HG03469 (cell line): Measurements from ENCODE around the gene CPOX.
A peak's percentile ranks its signal among the peaks of the same experiment; 100 is the strongest.
"Not testable (repeated sequence)": the region's sequence is repeated elsewhere in the genome, so short reads cannot be mapped to it uniquely, and the experiment has no call there.

Experiments
- ATAC-seq: cut with Tn5 transposase; IDR thresholded peaks from one replicate; pipeline ENCODE4 v1.9.1; 2021; ENCODE audit warnings: mild to moderate bottlenecking, moderate library complexity, moderate number of reproducible peaks; ENCODE audit not compliant: unreplicated experiment

Gene CPOX

GRCh38 chr3:98564282-98565005 lies 29.0 kb downstream of the CPOX start:
- no peak for ATAC-seq

DNA sequence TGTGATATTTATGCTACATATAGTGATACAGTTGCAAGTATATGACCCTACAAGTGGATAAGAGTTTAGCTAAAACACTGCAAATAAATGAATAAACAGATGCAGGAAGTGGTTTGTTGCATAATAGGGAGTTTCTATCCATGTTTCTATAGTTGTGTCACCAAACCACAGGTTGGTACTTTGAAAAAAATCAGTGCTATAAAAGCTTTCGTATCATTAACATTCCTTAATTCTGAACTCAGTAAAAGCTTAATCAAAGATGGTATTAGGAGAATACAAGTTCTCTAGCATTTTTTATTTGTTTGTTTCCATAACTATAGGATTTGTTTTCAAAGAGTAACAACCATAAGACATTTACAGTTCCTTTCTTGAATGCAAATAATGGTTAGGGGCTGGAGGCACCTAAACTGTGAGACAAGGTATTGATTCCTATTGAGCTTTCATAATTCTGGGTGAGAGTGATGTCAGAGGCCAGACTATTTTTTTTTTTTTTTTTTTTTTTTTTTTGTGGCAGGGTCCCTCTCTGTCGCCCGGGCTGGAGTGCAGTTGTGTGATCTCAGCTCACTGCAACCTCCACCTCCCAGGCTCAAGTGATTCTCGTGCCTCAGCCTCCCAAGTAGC lies 29.6 kb downstream of the CPOX start:
- peak; percentile 37 for ATAC-seq

- no peak for ATAC-seq
These were observed 31.5 kb downstream of the CPOX start for GRCh38 chr3:98561727-98562521.

- no peak for ATAC-seq
These were observed 32.5 kb downstream of the CPOX start for GRCh38 chr3:98560911-98561310.

DNA sequence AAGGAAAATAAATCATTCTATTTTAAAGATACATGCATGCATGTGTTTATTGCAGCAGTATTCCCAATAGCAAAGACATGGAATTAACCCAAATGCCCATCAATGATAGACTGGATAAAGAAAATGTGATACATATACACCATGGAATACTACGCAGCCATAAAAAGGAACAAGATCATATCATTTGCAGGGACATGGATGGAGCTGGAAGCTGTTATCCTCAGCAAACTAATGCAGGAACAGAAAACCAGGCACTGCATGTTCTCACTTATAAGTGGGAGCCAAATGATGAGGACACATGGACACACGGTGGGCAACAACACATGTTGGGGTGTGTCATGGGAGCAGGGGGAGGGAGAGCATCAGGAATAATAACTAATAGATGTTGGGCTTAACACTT lies 33.6 kb downstream of the CPOX start:
- ATAC-seq, result not testable (repeated sequence)

- ATAC-seq, result no peak
These were observed 35.1 kb downstream of the CPOX start for GRCh38 chr3:98558100-98558827.

DNA sequence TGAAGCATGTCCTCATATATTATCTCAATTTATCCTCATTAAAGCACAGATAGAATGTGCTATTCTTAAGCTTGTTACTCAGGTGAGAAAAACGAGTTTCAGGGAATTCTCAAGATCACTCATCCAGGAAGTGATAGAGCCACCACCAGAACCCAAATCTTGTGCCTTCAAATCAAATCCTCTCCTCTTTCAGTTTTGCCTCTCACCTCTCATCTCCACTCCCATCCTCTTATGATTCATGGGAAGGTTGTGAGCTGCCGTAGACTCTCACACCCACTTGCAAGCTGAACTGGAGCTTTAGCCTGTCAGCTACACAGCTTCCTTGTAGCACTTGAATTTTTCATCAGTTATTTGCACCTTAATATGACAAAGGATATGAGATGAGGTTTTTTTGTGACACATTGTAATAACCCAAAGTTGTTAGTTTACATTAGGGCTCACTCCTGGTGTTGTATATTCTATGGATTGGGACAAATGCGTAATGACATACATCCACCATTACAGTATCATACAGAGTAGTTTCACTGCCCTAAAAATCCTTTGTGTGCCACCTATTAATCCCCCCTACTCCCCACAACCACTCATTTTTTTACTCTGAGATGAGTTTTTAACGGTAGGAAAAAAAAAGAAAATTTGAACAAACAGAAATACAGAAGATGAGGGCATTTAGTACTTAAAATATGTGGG lies 35.9 kb downstream of the CPOX start:
- peak; percentile 21 for ATAC-seq

GRCh38 chr3:98556164-98557130 lies 37.0 kb downstream of the CPOX start:
- ATAC-seq, result peak; percentile 74

GRCh38 chr3:98555025-98555379 lies 38.4 kb downstream of the CPOX start:
- no peak for ATAC-seq

DNA sequence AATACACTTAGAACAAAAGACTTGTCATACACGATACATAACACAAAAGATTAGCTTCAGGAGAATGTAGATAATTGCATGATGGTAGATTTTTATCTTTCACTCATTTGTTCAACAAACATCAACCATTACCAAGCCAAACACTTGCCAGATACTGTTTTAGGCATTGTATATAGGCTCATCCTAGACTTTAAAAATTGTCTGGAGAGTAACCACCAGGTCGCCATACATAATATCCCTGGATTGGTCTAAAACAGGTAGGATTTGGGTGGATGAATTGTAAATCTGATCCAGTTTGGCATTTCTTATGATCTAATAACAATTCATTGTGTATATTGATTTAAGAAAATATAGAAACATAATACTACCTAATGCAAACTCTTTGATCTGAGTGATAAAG lies 38.8 kb downstream of the CPOX start:
- ATAC-seq, result no peak

DNA sequence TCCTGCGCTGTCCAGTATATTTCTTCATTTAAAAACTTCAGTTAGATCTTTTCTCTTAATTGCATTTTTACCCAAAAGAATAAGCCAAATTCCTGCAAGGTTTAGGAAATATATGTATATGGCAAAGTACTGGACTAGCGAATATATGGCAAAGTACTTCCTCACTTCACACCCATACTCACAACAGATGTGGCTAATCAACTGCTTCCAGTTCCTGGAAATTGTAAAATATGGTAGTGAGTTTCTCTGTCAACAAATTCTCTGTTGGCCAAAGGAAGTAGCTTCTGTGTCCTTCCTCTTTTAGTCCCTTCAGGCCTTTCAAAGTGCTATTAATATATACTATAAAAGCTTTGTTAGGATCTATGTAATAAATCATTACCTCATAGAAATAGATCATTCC lies 39.7 kb downstream of the CPOX start:
- ATAC-seq, result no peak

DNA sequence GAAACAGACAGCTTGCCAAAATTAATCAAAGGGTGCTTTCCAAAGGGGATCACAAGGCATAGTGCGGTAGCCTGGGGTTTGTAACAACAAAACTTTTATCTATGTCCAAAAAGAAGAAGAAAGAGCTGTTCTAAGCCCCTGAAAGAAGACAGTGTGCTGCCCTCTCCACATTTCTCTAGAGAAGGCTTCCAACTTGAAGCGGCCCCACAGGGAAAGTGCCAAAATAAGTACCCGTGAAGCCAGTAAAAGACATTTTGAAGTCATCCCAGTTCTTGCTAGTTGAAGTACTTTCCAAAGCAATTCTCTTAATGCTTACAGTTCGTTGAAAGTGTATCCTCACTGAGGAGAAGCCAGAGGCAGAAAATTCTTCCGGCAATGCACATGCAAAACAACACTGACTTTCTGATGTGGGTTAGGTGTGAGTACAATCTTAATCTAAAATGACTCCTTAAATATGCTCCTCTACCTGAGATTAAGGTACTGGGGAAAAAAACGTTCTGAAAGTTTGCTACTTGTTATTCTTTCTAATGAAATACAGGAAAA lies 40.3 kb downstream of the CPOX start:
- ATAC-seq, result no peak

GRCh38 chr3:98552232-98553020 lies 41.0 kb downstream of the CPOX start:
- ATAC-seq, result no peak

DNA sequence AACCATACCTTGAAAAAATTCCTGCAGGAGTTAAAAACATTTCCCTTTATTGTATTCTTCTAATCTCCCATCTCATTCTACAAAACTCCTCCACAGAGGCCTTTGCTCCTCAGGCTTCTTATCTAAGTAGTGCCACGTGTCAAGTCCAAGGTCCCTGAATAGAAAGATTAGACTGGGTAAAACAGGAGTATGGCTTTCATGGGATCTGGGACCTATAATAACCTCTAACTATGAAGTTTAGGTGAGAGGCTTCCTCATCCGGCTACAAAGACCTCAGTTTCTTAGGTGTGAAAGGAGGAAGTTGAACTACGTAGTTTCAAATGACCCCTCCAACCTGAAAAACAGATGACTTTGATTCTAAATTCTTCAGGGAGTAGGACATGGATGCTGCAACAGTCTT lies 41.7 kb downstream of the CPOX start:
- ATAC-seq, result no peak

DNA sequence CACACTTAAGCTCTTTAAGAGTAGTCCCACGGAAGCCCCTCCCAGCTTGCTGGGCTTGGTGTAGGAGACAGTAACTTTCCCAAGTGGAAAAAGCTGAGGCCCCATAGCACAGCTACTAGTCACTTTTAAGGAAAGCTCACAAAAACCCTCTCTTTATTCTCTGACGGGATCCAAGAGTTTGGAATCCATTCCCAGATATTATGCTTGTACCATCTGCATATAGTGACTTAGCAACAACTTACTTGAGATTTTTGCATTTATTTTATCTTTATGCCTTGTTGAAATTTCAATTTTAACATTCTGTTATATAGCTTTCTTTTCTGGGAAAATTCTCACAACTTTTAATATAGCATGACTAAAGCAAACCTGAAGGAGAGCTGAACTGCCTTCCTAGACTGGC lies 42.2 kb downstream of the CPOX start:
- no peak for ATAC-seq

- ATAC-seq, result no peak
These were observed 42.6 kb downstream of the CPOX start for GRCh38 chr3:98550833-98551232.

DNA sequence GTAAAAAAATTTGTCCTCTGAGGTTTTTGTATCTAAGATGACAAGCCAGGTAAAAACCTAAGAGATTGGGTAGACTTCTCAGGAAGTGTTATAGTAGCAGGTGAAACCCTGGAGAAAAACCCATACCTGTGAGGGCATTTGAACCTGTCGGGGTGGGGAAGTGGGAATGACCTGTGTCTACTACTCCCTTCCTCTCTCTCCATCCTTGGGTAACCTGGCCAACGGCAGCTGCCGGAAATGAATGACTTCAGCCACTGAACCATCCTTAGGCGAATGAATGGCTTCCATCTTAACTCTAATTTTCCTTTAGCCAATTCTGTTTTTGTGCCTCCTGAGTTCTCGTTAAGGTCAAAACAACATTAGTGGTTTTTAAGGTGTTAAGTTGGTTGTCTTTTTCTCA lies 44.9 kb downstream of the CPOX start:
- ATAC-seq, result no peak

DNA sequence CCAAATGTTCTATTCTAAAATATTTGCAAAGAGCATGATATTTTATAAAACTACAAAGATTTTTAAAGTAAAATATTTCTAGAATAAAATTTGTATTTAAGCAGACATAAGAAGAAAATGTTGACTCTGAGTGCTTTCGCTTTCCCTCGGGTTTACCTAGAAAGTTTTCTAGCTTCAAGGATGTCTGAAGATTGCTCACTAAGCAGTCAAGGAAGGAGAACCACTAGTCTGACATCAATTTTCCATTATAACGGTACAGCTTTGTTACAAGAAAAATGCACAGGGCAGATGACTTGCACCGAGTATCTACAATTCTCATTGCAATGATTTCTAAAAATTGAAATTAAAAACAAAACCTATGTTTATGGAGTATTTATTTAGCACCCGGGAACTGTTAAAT lies 47.5 kb downstream of the CPOX start:
- ATAC-seq, result no peak

- ATAC-seq, result no peak
These were observed 50.8 kb downstream of the CPOX start for GRCh38 chr3:98542623-98543022.
